GM21526 (cell line): ENCODE data around the gene PIK3R6.

Experiments used
- ATAC-seq: cut with Tn5 transposase; IDR thresholded peaks from one replicate; pipeline ENCODE4 v1.9.1; 2021; ENCODE audit warnings: moderate library complexity; ENCODE audit not compliant: unreplicated experiment, low FRiP score

Gene PIK3R6

GRCh38 chr17:8867361-8867981 is at the start of gene PIK3R6:
Gene PIK3R6 (minus strand): TSS chr17:8867674. CDS start chr17:8849794, 17,880 bp downstream.
- ATAC-seq = no peak

- ATAC-seq = no peak
Observed at GRCh38 chr17:8916466-8916865, 49.0 kb upstream of the PIK3R6 start.

GRCh38 chr17:8914554-8914953 is 47.1 kb upstream of the PIK3R6 start:
- no peak for ATAC-seq

- ATAC-seq = no peak
Observed at GRCh38 chr17:8913879-8914278, 46.4 kb upstream of the PIK3R6 start.

- no peak for ATAC-seq
Observed at GRCh38 chr17:8913091-8913490, 45.6 kb upstream of the PIK3R6 start.

- ATAC-seq = no peak
Observed at GRCh38 chr17:8912084-8912981, 44.9 kb upstream of the PIK3R6 start.

GRCh38 chr17:8910969-8911604 is 43.6 kb upstream of the PIK3R6 start:
- ATAC-seq = no peak

- no peak for ATAC-seq
Observed at GRCh38 chr17:8909586-8910270, 42.3 kb upstream of the PIK3R6 start.

GRCh38 chr17:8905331-8905730 is 37.9 kb upstream of the PIK3R6 start:
- ATAC-seq = no peak

GRCh38 chr17:8904686-8905085 is 37.2 kb upstream of the PIK3R6 start:
- ATAC-seq = no peak

- ATAC-seq = no peak
Observed at GRCh38 chr17:8904201-8904600, 36.7 kb upstream of the PIK3R6 start.

- ATAC-seq = no peak
Observed at GRCh38 chr17:8900626-8901585, 33.4 kb upstream of the PIK3R6 start.

- ATAC-seq = no peak
Observed at GRCh38 chr17:8900207-8900606, 32.7 kb upstream of the PIK3R6 start.

GRCh38 chr17:8898636-8899035 is 31.2 kb upstream of the PIK3R6 start:
- ATAC-seq = no peak

GRCh38 chr17:8898126-8898525 is 30.7 kb upstream of the PIK3R6 start:
- no peak for ATAC-seq

- ATAC-seq = no peak
Observed at GRCh38 chr17:8896641-8897635, 29.5 kb upstream of the PIK3R6 start.

GRCh38 chr17:8896087-8896486 is 28.6 kb upstream of the PIK3R6 start:
- ATAC-seq = no peak
